Ishikawa (cell line): ENCODE measurements around the gene NDUFB2.
A peak's percentile ranks its signal among the peaks of the same experiment; 100 is the strongest.

Experiments used
- CEBPB ChIP-seq: IDR thresholded peaks from 2 replicates; pipeline ENCODE4 v1.6.1; 2012
- CREB1 ChIP-seq: IDR thresholded peaks from 2 replicates; pipeline ENCODE4 v1.6.1; 2012; ENCODE audit warnings: low read depth
- EGR1 ChIP-seq: IDR thresholded peaks from 2 replicates; pipeline ENCODE4 v1.6.1; 2012
- EP300 ChIP-seq: IDR thresholded peaks from 2 replicates; pipeline ENCODE4 v1.6.1; 2012; ENCODE audit warnings: borderline replicate concordance
- FOXM1 ChIP-seq: IDR thresholded peaks from 2 replicates; pipeline ENCODE4 v1.6.1; 2012; ENCODE audit warnings: low read depth, borderline replicate concordance
- NFIC ChIP-seq: IDR thresholded peaks from 2 replicates; pipeline ENCODE4 v1.6.1; 2012
- RAD21 ChIP-seq: IDR thresholded peaks from 2 replicates; pipeline ENCODE4 v1.6.1; 2012; ENCODE audit warnings: low read depth
- TAF1 ChIP-seq: IDR thresholded peaks from 2 replicates; pipeline ENCODE4 v1.6.1; 2012; ENCODE audit warnings: low read depth, mild to moderate bottlenecking
- TCF12 ChIP-seq: IDR thresholded peaks from 2 replicates; pipeline ENCODE4 v1.6.1; 2012; ENCODE audit warnings: low read depth
- TEAD4 ChIP-seq: IDR thresholded peaks from 2 replicates; pipeline ENCODE4 v1.6.1; 2012
- YY1 ChIP-seq: IDR thresholded peaks from 2 replicates; pipeline ENCODE4 v1.6.1; 2012; ENCODE audit warnings: low read depth
- ZBTB7A ChIP-seq: IDR thresholded peaks from 2 replicates; pipeline ENCODE4 v1.6.1; 2012; ENCODE audit warnings: low read depth
- TF ChIP-seq, protein P1 (sequence below): IDR thresholded peaks from 2 replicates; pipeline ENCODE4 v1.6.1; 2012; ENCODE audit warnings: low read depth, mild to moderate bottlenecking
- TF ChIP-seq, protein P2 (sequence below): IDR thresholded peaks from 2 replicates; pipeline ENCODE4 v1.6.1; 2012
- TF ChIP-seq, protein P3 (sequence below): IDR thresholded peaks from 2 replicates; pipeline ENCODE4 v1.6.1; 2012

Gene NDUFB2

DNA sequence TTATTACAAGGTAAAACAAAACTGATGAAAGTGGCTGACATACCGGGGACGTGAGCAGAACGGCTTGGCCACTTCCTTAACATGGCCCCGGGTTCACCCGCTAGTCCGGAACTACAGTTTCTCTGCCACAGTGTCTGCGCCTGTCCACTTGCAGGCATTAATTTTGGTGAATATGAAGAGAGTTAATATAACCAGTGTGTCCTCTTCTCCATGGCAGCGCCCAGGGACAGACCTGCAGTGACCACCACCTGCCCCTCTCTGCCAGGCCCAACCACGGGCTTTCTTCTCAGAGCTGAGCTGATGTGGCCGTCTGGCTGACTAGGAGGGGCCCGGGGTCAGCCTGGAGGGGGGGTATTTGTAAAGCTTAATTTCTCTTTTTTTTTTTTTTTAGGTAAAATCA lies 1.1 kb upstream of the NDUFB2 start:
- TF ChIP-seq FOXM1 = no peak
- TF ChIP-seq NFIC = no peak
- no peak for TF ChIP-seq CEBPB

DNA sequence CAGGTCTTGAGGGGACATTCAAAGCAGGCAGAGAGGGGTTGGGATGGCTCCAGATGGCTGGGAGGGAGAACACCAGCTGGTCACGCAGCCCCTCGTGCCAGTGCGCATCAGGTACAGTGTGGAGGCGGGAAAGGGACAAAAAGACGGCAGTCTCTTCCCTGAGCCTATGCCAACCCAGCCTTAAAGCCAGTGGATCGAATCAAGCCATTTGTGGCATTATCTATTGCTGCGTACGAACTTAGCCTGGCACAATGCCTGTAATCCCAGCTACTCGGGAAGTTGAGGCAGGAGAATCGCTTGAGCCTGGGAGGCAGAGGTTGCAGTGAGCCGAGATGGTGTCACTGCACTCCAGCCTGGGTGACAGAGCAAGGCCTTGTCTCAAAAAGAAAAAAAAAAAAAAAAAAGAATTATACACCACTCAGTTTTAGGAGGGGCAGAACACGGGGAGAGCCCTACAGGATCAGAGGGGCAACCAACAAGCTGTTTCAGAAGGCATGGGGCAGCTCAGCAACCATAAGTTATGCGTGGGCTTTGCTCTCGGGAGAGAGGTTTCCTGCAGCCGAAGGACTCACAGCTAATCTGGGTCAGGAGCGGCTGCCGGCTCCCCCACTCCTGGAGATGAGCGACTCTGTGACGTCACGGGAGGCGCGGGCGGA lies 356 bp upstream of the NDUFB2 start:
- TF ChIP-seq CREB1 (peak; percentile 78), CEBPB (no peak), TAF1 (peak; percentile 55; the same call in 1 of the 2 replicates)

DNA sequence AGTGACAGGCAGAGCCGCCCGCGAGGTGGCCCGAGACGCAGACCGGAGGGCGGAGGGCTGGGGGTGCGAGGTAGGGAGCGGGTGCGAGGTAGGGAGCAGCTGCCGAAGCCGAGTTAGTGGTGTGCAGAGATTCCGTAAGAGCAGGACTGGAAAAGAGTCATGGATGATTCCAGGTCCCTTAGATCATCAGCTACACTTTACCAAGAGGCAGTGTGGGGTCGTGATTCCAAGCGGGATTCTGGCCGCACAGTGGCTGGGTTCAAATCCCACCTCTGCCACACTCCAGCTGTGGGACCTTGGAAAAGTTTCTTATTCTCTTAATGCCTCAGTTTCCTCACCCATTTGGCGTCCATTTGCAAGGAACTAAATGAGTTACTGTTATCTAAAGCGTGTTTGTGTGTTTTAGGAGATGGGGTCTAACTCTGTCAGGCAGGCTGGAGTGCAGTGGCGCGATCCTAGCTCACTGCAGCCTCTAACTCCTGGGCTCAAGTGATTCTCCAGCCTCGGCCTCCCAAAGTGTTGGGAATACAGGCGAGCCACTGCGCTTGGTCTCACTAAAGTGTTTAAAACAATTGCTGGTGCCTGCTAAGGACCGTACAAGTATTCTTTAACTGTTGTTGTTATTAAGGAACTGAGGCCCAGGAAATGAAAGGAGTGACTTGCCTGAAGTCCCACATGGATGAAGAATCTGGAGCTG lies 1.1 kb downstream of the NDUFB2 start:
- TF ChIP-seq FOXM1 (no peak), ZBTB7A (no peak), YY1 (no peak), CEBPB (no peak), TCF12 (no peak), TEAD4 (no peak), EGR1 (no peak), EP300 (no peak), RAD21 (no peak), NFIC (no peak), TAF1 (no peak), CREB1 (no peak)
- TF ChIP-seq, protein P1, sequence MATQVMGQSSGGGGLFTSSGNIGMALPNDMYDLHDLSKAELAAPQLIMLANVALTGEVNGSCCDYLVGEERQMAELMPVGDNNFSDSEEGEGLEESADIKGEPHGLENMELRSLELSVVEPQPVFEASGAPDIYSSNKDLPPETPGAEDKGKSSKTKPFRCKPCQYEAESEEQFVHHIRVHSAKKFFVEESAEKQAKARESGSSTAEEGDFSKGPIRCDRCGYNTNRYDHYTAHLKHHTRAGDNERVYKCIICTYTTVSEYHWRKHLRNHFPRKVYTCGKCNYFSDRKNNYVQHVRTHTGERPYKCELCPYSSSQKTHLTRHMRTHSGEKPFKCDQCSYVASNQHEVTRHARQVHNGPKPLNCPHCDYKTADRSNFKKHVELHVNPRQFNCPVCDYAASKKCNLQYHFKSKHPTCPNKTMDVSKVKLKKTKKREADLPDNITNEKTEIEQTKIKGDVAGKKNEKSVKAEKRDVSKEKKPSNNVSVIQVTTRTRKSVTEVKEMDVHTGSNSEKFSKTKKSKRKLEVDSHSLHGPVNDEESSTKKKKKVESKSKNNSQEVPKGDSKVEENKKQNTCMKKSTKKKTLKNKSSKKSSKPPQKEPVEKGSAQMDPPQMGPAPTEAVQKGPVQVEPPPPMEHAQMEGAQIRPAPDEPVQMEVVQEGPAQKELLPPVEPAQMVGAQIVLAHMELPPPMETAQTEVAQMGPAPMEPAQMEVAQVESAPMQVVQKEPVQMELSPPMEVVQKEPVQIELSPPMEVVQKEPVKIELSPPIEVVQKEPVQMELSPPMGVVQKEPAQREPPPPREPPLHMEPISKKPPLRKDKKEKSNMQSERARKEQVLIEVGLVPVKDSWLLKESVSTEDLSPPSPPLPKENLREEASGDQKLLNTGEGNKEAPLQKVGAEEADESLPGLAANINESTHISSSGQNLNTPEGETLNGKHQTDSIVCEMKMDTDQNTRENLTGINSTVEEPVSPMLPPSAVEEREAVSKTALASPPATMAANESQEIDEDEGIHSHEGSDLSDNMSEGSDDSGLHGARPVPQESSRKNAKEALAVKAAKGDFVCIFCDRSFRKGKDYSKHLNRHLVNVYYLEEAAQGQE = no peak
- TF ChIP-seq, protein P2, sequence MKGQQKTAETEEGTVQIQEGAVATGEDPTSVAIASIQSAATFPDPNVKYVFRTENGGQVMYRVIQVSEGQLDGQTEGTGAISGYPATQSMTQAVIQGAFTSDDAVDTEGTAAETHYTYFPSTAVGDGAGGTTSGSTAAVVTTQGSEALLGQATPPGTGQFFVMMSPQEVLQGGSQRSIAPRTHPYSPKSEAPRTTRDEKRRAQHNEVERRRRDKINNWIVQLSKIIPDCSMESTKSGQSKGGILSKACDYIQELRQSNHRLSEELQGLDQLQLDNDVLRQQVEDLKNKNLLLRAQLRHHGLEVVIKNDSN = no peak
- TF ChIP-seq, protein P3, sequence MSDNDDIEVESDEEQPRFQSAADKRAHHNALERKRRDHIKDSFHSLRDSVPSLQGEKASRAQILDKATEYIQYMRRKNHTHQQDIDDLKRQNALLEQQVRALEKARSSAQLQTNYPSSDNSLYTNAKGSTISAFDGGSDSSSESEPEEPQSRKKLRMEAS = no peak

DNA sequence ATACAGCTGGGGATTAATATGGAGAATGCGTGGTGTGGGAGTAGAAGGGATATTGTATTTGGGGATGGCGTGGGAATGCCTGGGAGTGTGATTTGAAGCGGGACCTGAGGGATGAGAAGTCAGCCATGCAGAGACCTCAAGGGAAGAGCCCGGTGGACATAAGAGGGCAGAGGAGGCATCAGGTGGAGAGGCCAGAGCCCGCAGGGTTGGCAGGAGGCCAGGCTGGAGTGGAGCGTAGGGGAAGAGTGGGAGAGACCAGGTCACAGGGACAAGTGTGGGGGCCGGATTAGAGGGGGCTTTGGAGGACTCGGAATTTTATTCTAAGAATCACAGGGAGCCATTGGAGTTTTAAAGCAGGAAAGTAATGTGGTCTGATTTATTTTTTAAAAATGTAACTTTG lies 2.0 kb downstream of the NDUFB2 start:
- TF ChIP-seq, protein P2 = no peak
- TF ChIP-seq TAF1 (no peak), CREB1 (no peak), TCF12 (no peak), ZBTB7A (no peak), RAD21 (no peak), EGR1 (no peak), CEBPB (no peak), FOXM1 (no peak), EP300 (no peak), TEAD4 (no peak), NFIC (no peak)
- TF ChIP-seq, protein P3 = no peak
- TF ChIP-seq, protein P1 = no peak

DNA sequence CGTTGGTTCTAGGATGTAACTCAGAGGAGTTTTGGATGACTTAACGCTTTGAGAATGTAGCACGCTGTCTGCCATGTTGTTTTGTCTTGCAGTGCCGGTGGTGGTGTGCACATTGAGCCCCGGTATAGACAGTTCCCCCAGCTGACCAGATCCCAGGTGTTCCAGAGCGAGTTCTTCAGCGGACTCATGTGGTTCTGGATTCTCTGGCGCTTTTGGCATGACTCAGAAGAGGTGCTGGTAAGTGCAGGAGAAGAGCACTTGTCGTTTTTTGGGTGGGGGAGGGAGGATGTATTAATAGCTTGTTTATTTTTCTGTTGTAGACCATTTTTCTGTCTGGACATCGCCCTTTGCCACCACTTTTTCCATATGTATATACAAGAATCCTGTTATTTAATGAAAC lies 6.3 kb downstream of the NDUFB2 start:
- TF ChIP-seq NFIC = no peak
- TF ChIP-seq TEAD4 = no peak
- TF ChIP-seq, protein P3 = no peak
- TF ChIP-seq CEBPB = no peak
- TF ChIP-seq YY1 = no peak
- no peak for TF ChIP-seq RAD21
- TF ChIP-seq ZBTB7A = no peak
- no peak for TF ChIP-seq CREB1
- no peak for TF ChIP-seq TCF12
- TF ChIP-seq FOXM1 = no peak
- TF ChIP-seq EP300 = no peak
- TF ChIP-seq, protein P1 = no peak
- no peak for TF ChIP-seq EGR1
- TF ChIP-seq TAF1 = no peak
- TF ChIP-seq, protein P2 = no peak
